ENCODE results near the gene IRX5.

The IRX5 gene

GRCh38 chr16:54977211-54977610 is 46.5 kb downstream of the IRX5 start:
- DNase-seq (ENCODE audit: low read depth): no peak
- H3K4me3 ChIP-seq (ENCODE audit: low read depth, low read length): no peak overlapping the region
- in situ Hi-C loops (cut with HindIII; ENCODE audit: low sequenced_read_pairs): no loop called here
- no peak for TF ChIP-seq CTCF (IDR thresholded peaks at IDR 0.05; ENCODE audit: low read depth, low read length, missing control alignments)

- in situ Hi-C loops (cut with HindIII; ENCODE audit: low sequenced_read_pairs): no loop called here
- TF ChIP-seq CTCF (IDR thresholded peaks at IDR 0.05; ENCODE audit: low read depth, low read length, missing control alignments): no peak
These were observed 50.2 kb downstream of the IRX5 start for GRCh38 chr16:54980821-54981220.

More at GRCh38 chr16:54980821-54981220, 50.2 kb downstream of the IRX5 start:
- DNase-seq (ENCODE audit: low read depth): no peak
- H3K4me3 ChIP-seq (ENCODE audit: low read depth, low read length): no peak overlapping the region

Data from astrocyte of the cerebellum (primary cell).